Stomach (tissue), 4 donors: ENCODE results near the gene DLX2.

Experiments used
- EP300 ChIP-seq: sonication (generic); formaldehyde crosslinking; IDR thresholded peaks from one replicate; pipeline ENCODE4 v1.6.1; 2017; ENCODE audit warnings: antibody characterized with exemption
- POLR2A ChIP-seq, 4 donors: fragments of 450-650 bp; IDR thresholded peaks; one replicate each; pipeline ENCODE4 v1.6.1; 2016; ENCODE audit warnings: antibody characterized with exemption in 4 of 4, control low read depth in 2 of 4, mild to moderate bottlenecking in 1 of 4, moderate library complexity in 1 of 4
- POLR2AphosphoS5 ChIP-seq, 3 donors: sonication (generic); formaldehyde crosslinking; IDR thresholded peaks; one replicate each; pipeline ENCODE4 v1.6.1; 2016; ENCODE audit warnings: antibody characterized with exemption in 3 of 3
- TF ChIP-seq, protein P1 (sequence below), 7 experiments: fragments of 450-650 bp in 4 of 7; fragments of 200-600 bp in 3 of 7; sonication (generic) in 3 of 7; IDR thresholded peaks; one replicate each; pipeline ENCODE4 v1.5.1; 2016 to 2019; ENCODE audit warnings: antibody characterized with exemption in 7 of 7, control low read depth in 2 of 7, mild to moderate bottlenecking in 1 of 7

DNA sequence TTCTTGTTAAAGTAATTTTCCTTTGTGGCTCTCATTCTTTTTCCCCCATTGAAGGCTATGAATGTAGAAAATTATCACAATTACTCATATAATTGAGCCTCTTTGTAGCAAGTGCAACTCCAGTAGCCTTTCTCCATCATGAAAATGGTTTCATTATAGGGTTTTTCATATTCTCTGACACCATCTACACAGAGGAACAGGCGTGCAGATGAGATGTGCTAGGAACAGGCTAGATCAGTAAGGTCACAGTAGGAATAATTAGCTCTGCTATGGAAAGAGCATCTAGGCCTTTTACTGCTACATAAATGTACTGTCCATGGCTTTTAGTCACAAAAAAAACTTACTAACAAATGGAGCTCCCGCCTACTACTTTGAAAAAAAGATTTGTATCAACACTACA lies 30.0 kb downstream of the DLX2 start:
- TF ChIP-seq, protein P1, sequence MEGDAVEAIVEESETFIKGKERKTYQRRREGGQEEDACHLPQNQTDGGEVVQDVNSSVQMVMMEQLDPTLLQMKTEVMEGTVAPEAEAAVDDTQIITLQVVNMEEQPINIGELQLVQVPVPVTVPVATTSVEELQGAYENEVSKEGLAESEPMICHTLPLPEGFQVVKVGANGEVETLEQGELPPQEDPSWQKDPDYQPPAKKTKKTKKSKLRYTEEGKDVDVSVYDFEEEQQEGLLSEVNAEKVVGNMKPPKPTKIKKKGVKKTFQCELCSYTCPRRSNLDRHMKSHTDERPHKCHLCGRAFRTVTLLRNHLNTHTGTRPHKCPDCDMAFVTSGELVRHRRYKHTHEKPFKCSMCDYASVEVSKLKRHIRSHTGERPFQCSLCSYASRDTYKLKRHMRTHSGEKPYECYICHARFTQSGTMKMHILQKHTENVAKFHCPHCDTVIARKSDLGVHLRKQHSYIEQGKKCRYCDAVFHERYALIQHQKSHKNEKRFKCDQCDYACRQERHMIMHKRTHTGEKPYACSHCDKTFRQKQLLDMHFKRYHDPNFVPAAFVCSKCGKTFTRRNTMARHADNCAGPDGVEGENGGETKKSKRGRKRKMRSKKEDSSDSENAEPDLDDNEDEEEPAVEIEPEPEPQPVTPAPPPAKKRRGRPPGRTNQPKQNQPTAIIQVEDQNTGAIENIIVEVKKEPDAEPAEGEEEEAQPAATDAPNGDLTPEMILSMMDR (IDR thresholded peaks at IDR 0.05): no peak
- TF ChIP-seq POLR2AphosphoS5 (IDR thresholded peaks at IDR 0.05) (no peak), EP300 (no peak), POLR2A (IDR thresholded peaks at IDR 0.05) (no peak)
